Osteocyte (in vitro differentiated cells): ENCODE data around the gene NCAPH2. TPM values are rescaled to one million over a fixed set of nuclear protein-coding genes. Genes with fewer than 3 reads are reported as not detected.

ENCODE experiments used
- DNase-seq: peaks from one replicate; pipeline ENCODE4 v3.0.0; 2021; ENCODE audit warnings: mixed read lengths; ENCODE audit not compliant: unreplicated experiment; ENCODE audit errors: extremely low spot score
- H3K27ac Mint-ChIP-seq: one replicate; pipeline ENCODE4 v1.8.0; 2021; ENCODE audit warnings: mild to moderate bottlenecking, mixed read lengths; ENCODE audit not compliant: unreplicated experiment
- H3K27me3 Mint-ChIP-seq: one replicate; pipeline ENCODE4 v1.8.0; 2021; ENCODE audit warnings: mixed read lengths; ENCODE audit not compliant: unreplicated experiment
- H3K36me3 Mint-ChIP-seq: one replicate; pipeline ENCODE4 v1.8.0; 2021; ENCODE audit warnings: mixed read lengths; ENCODE audit not compliant: unreplicated experiment
- H3K4me1 Mint-ChIP-seq: one replicate; pipeline ENCODE4 v1.8.0; 2021; ENCODE audit warnings: mixed read lengths; ENCODE audit not compliant: unreplicated experiment
- H3K4me3 Mint-ChIP-seq: one replicate; pipeline ENCODE4 v1.8.0; 2021; ENCODE audit warnings: mild to moderate bottlenecking, moderate library complexity, mixed read lengths; ENCODE audit not compliant: unreplicated experiment
- H3K9me3 Mint-ChIP-seq: one replicate; pipeline ENCODE4 v1.8.0; 2021; ENCODE audit warnings: mixed read lengths; ENCODE audit not compliant: unreplicated experiment
- total RNA-seq: library from RNA; stranded (reverse); gene quantifications from 2 replicates; pipeline ENCODE4 v1.2.1, GENCODE V29; 2021
- TF ChIP-seq, protein P1 (sequence below): fragments of 200-600 bp; sonication (generic); IDR thresholded peaks from 2 replicates; pipeline ENCODE4 v1.5.0; 2021; ENCODE audit warnings: antibody characterized with exemption, mild to moderate bottlenecking, moderate library complexity

The NCAPH2 gene
- total RNA-seq, 1 donor from 2014 or later = 47.0 TPM

DNA sequence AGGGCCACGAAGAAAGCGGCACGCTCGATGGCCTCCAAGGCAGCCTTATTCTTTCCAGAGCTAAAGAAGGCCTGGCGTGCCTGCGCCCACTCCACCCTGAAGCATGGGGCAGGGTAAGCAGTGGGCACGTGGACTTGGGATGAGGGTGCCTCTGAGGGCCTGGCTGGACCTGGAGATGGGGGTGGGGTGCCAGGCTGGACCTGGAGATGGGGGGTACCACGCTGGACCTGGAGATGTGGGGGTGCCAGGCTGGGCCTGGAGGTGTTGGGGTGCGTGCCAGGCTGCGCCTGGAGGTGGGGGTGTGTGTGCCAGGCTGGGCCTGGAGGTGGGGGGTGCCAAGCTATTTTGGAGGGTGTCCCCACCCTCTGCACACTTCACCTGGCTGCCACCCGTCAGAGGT lies 64.9 kb downstream of the NCAPH2 start:
- Mint-ChIP-seq H3K27me3 (no peaks in the 10 kb centered on the region), H3K4me3 (no peak overlapping the region), H3K9me3 (no peaks in the 10 kb centered on the region), H3K4me1 (no peaks in the 10 kb centered on the region), H3K27ac (no peak overlapping the region), H3K36me3 (peaks cover 13% of the 10 kb centered on the region)
- no peak for DNase-seq
- TF ChIP-seq, protein P1, sequence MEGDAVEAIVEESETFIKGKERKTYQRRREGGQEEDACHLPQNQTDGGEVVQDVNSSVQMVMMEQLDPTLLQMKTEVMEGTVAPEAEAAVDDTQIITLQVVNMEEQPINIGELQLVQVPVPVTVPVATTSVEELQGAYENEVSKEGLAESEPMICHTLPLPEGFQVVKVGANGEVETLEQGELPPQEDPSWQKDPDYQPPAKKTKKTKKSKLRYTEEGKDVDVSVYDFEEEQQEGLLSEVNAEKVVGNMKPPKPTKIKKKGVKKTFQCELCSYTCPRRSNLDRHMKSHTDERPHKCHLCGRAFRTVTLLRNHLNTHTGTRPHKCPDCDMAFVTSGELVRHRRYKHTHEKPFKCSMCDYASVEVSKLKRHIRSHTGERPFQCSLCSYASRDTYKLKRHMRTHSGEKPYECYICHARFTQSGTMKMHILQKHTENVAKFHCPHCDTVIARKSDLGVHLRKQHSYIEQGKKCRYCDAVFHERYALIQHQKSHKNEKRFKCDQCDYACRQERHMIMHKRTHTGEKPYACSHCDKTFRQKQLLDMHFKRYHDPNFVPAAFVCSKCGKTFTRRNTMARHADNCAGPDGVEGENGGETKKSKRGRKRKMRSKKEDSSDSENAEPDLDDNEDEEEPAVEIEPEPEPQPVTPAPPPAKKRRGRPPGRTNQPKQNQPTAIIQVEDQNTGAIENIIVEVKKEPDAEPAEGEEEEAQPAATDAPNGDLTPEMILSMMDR = no peak

GRCh38 chr22:50573491-50574382 lies 65.7 kb downstream of the NCAPH2 start:
- H3K9me3 Mint-ChIP-seq = no peaks in the 10 kb centered on the region
- DNase-seq = no peak
- no peak overlapping the region for H3K4me3 Mint-ChIP-seq
- peaks cover 13% of the 10 kb centered on the region for H3K36me3 Mint-ChIP-seq
- TF ChIP-seq, protein P1 = no peak
- no peaks in the 10 kb centered on the region for H3K4me1 Mint-ChIP-seq
- no peak overlapping the region for H3K27ac Mint-ChIP-seq
- no peaks in the 10 kb centered on the region for H3K27me3 Mint-ChIP-seq

DNA sequence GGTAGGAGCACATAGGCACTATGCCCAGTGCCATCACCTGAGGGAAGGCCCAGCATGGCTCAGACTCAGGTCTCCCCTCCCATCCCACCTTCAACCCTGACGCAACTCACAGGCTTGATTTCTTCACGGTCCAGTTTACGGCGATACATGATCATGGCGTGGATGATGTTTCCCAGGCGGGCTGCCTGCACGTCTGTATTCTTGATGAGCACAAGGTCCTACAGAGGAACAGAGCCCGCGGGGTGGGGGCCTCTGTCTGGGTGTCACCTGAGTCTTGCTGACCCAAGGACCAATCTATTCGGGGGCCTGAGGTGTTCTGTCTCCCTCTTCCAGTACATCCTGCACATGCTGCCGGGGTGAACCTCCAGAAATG lies 66.3 kb downstream of the NCAPH2 start:
- Mint-ChIP-seq H3K9me3 (no peaks in the 10 kb centered on the region), H3K27me3 (no peaks in the 10 kb centered on the region), H3K4me3 (no peak overlapping the region), H3K27ac (no peak overlapping the region), H3K4me1 (no peaks in the 10 kb centered on the region), H3K36me3 (peaks cover 7% of the 10 kb centered on the region)
- TF ChIP-seq, protein P1 = no peak
- no peak for DNase-seq

Other genes starting within 250 kb of the NCAPH2 start
- 24.8 and 27.3 TPM in 2 replicates for gene MAPK12, start 246.5 kb upstream of the NCAPH2 start, total RNA-seq
- 6.4 and 6.9 TPM in 2 replicates for gene MAPK11, start 237.8 kb upstream of the NCAPH2 start, total RNA-seq
- gene PLXNB2, start 200.6 kb upstream of the NCAPH2 start, total RNA-seq = 347 and 362 TPM in 2 replicates
- gene DENND6B, start 181.2 kb upstream of the NCAPH2 start, total RNA-seq = 10.4 and 10.8 TPM in 2 replicates
- 62.4 and 62.6 TPM in 2 replicates for gene PPP6R2, start 164.9 kb upstream of the NCAPH2 start, total RNA-seq
- gene SBF1, start 33.2 kb upstream of the NCAPH2 start, total RNA-seq = 96.5 and 110 TPM in 2 replicates
- 20.6 and 21.1 TPM in 2 replicates for gene ADM2, start 26.7 kb upstream of the NCAPH2 start, total RNA-seq
- gene MIOX, start 21.4 kb upstream of the NCAPH2 start, total RNA-seq = 0.76 and 1.5 TPM in 2 replicates
- gene LMF2, start 522 bp upstream of the NCAPH2 start, total RNA-seq = 107 and 108 TPM in 2 replicates
- 2.8 TPM in 1 of 2 replicates, not detected in the other for gene SCO2, start 17.4 kb downstream of the NCAPH2 start, total RNA-seq
- 9.0 and 10.8 TPM in 2 replicates for gene TYMP, start 21.8 kb downstream of the NCAPH2 start, total RNA-seq
- 0.21 TPM in 1 of 2 replicates, not detected in the other for gene KLHDC7B, start 37.7 kb downstream of the NCAPH2 start, total RNA-seq
- gene SYCE3, start 54.7 kb downstream of the NCAPH2 start, total RNA-seq = not detected in 2 replicates
- 49.8 and 60.7 TPM in 2 replicates for gene CPT1B, start 70.2 kb downstream of the NCAPH2 start, total RNA-seq
- gene CHKB, start 74.6 kb downstream of the NCAPH2 start, total RNA-seq = 75.4 and 79.9 TPM in 2 replicates
- gene MAPK8IP2, start 92.6 kb downstream of the NCAPH2 start, total RNA-seq = 2.8 and 3.6 TPM in 2 replicates
- 43.5 and 44.0 TPM in 2 replicates for gene ARSA, start 119.9 kb downstream of the NCAPH2 start, total RNA-seq
- 4.7 and 4.8 TPM in 2 replicates for gene SHANK3, start 164.6 kb downstream of the NCAPH2 start, total RNA-seq
- gene ACR, start 230.0 kb downstream of the NCAPH2 start, total RNA-seq = not detected in 2 replicates